ENCODE data around the gene APOL4.

The APOL4 gene

GRCh38 chr22:36225333-36225922 is 23.8 kb upstream of the APOL4 start:
- TF ChIP-seq CTCF (IDR thresholded peaks at IDR 0.05; ENCODE audit: low read depth, low read length) = no peak
- in situ Hi-C loops (cut with HindIII; ENCODE audit: low sequenced_read_pairs) = no loop called here
- no peak for DNase-seq (ENCODE audit: low read depth, low spot score)
- no peak overlapping the region for H3K4me3 ChIP-seq (ENCODE audit: low read depth, low read length)

- no peak for TF ChIP-seq CTCF (IDR thresholded peaks at IDR 0.05; ENCODE audit: low read depth, low read length)
- in situ Hi-C loops (cut with HindIII; ENCODE audit: low sequenced_read_pairs) = no loop called here
- no peak overlapping the region for H3K4me3 ChIP-seq (ENCODE audit: low read depth, low read length)
- DNase-seq (ENCODE audit: low read depth, low spot score) = no peak
Observed at GRCh38 chr22:36224245-36224644, 22.6 kb upstream of the APOL4 start.

GRCh38 chr22:36223504-36223903 is 21.9 kb upstream of the APOL4 start:
- DNase-seq (ENCODE audit: low read depth, low spot score) = no peak
- no peak for TF ChIP-seq CTCF (IDR thresholded peaks at IDR 0.05; ENCODE audit: low read depth, low read length)
- no peak overlapping the region for H3K4me3 ChIP-seq (ENCODE audit: low read depth, low read length)
- in situ Hi-C loops (cut with HindIII; ENCODE audit: low sequenced_read_pairs) = no loop called here

GRCh38 chr22:36222887-36223450 is 21.4 kb upstream of the APOL4 start:
- H3K4me3 ChIP-seq (ENCODE audit: low read depth, low read length) = no peak overlapping the region
- DNase-seq (ENCODE audit: low read depth, low spot score) = no peak
- TF ChIP-seq CTCF (IDR thresholded peaks at IDR 0.05; ENCODE audit: low read depth, low read length) = no peak
- in situ Hi-C loops (cut with HindIII; ENCODE audit: low sequenced_read_pairs) = no loop called here

- DNase-seq (ENCODE audit: low read depth, low spot score) = peak; percentile 33
- in situ Hi-C loops (cut with HindIII; ENCODE audit: low sequenced_read_pairs) = no loop called here
- TF ChIP-seq CTCF (IDR thresholded peaks at IDR 0.05; ENCODE audit: low read depth, low read length) = peak; percentile 84
Observed at GRCh38 chr22:36221799-36222751, 20.5 kb upstream of the APOL4 start.

GRCh38 chr22:36220451-36220921 is 18.9 kb upstream of the APOL4 start:
- DNase-seq (ENCODE audit: low read depth, low spot score) = peak; percentile 43
- in situ Hi-C loops (cut with HindIII; ENCODE audit: low sequenced_read_pairs) = no loop called here
- no peak overlapping the region for H3K4me3 ChIP-seq (ENCODE audit: low read depth, low read length)
- no peak for TF ChIP-seq CTCF (IDR thresholded peaks at IDR 0.05; ENCODE audit: low read depth, low read length)

More at GRCh38 chr22:36221799-36222751, 20.5 kb upstream of the APOL4 start:
- peak overlapping the region; percentile 1 for H3K4me3 ChIP-seq (ENCODE audit: low read depth, low read length)

Measured in astrocyte of the spinal cord (primary cell).